H9 (cell line): ENCODE data around the gene DBI. TPM values are rescaled to one million over a fixed set of nuclear protein-coding genes. Genes with fewer than 3 reads are reported as not detected.

Experiments used
- DNase-seq: peaks from one replicate; pipeline ENCODE4 v3.0.0-alpha.2; 2017
- H2AFZ ChIP-seq: one replicate; pipeline ENCODE4 v1.6.1; 2013; ENCODE audit warnings: mild to moderate bottlenecking, low read length, control low read depth, moderate library complexity
- H2AK5ac ChIP-seq: 2 replicates; pipeline ENCODE4 v1.6.1; 2013; ENCODE audit warnings: low read length, control low read depth, mixed read lengths; ENCODE audit not compliant: insufficient read length
- H2BK120ac ChIP-seq: one replicate; pipeline ENCODE4 v1.6.1; 2013; ENCODE audit warnings: low read depth, mild to moderate bottlenecking, low read length, control low read depth, inconsistent platforms; ENCODE audit not compliant: poor library complexity, severe bottlenecking
- H2BK12ac ChIP-seq: 2 replicates; pipeline ENCODE4 v1.6.1; 2013; ENCODE audit warnings: low read length, control low read depth, mixed read lengths, low read depth; ENCODE audit not compliant: insufficient read length
- H2BK15ac ChIP-seq: 2 replicates; pipeline ENCODE4 v1.6.1; 2013; ENCODE audit warnings: low read depth, low read length, control low read depth
- H2BK20ac ChIP-seq: one replicate; pipeline ENCODE4 v1.6.1; 2013; ENCODE audit warnings: low read depth, mild to moderate bottlenecking, low read length, control low read depth, inconsistent platforms; ENCODE audit not compliant: poor library complexity, severe bottlenecking
- H2BK5ac ChIP-seq: 2 replicates; pipeline ENCODE4 v1.6.1; 2013; ENCODE audit warnings: low read length, control low read depth, mixed read lengths; ENCODE audit not compliant: insufficient read length
- H3K14ac ChIP-seq: 2 replicates; pipeline ENCODE4 v1.6.1; 2013; ENCODE audit warnings: low read length, control low read depth; ENCODE audit not compliant: insufficient read depth
- H3K18ac ChIP-seq: 2 replicates; pipeline ENCODE4 v1.6.1; 2013; ENCODE audit warnings: low read depth, mild to moderate bottlenecking, mixed read lengths, low read length, control low read depth; ENCODE audit not compliant: insufficient read length
- H3K23ac ChIP-seq: 2 replicates; pipeline ENCODE4 v1.6.1; 2013; ENCODE audit warnings: low read length, control low read depth, mixed read lengths, low read depth; ENCODE audit not compliant: insufficient read length
- H3K23me2 ChIP-seq: 2 replicates; pipeline ENCODE4 v1.6.1; 2013; ENCODE audit warnings: low read depth, mild to moderate bottlenecking, mixed read lengths, low read length, control low read depth; ENCODE audit not compliant: insufficient read length, poor library complexity, severe bottlenecking
- H3K27ac ChIP-seq: 2 replicates; pipeline ENCODE4 v1.5.1; 2013; ENCODE audit warnings: low read length, control low read depth, mixed read lengths, low read depth; ENCODE audit not compliant: insufficient read length
- H3K27me3 ChIP-seq: 2 replicates; pipeline ENCODE4 v1.6.1; 2013; ENCODE audit warnings: low read length, control low read depth, inconsistent platforms; ENCODE audit not compliant: insufficient read depth
- H3K4ac ChIP-seq: 2 replicates; pipeline ENCODE4 v1.6.1; 2013; ENCODE audit warnings: low read depth, mild to moderate bottlenecking, control low read depth, inconsistent platforms, low read length, moderate library complexity
- H3K4me1 ChIP-seq: 2 replicates; pipeline ENCODE4 v1.6.1; 2013; ENCODE audit warnings: low read length, control low read depth, inconsistent platforms; ENCODE audit not compliant: insufficient read depth
- H3K4me2 ChIP-seq: 2 replicates; pipeline ENCODE4 v1.6.1; 2013; ENCODE audit warnings: low read length, control low read depth, mixed read lengths; ENCODE audit not compliant: insufficient read length, insufficient read depth
- H3K56ac ChIP-seq: 2 replicates; pipeline ENCODE4 v1.6.1; 2013; ENCODE audit warnings: low read depth, mild to moderate bottlenecking, mixed read lengths, low read length, control low read depth; ENCODE audit not compliant: insufficient read length
- H3K79me1 ChIP-seq: 2 replicates; pipeline ENCODE4 v1.6.1; 2013; ENCODE audit warnings: low read depth, mild to moderate bottlenecking, moderate library complexity, low read length, control low read depth, inconsistent platforms; ENCODE audit not compliant: insufficient read depth, poor library complexity, severe bottlenecking
- H3K79me2 ChIP-seq: 2 replicates; pipeline ENCODE4 v1.6.1; 2013; ENCODE audit warnings: low read length, control low read depth, inconsistent platforms; ENCODE audit not compliant: insufficient read depth
- H3K9ac ChIP-seq: 2 replicates; pipeline ENCODE4 v1.6.1; 2013; ENCODE audit warnings: low read length, control low read depth, mixed read lengths; ENCODE audit not compliant: insufficient read length; ENCODE audit errors: extremely low read depth
- H3K9me3 ChIP-seq: one replicate; pipeline ENCODE4 v1.6.1; 2013; ENCODE audit warnings: low read depth, low read length, inconsistent platforms; ENCODE audit not compliant: control insufficient read depth
- H3T11ph ChIP-seq: one replicate; pipeline ENCODE4 v1.6.1; 2013; ENCODE audit warnings: mild to moderate bottlenecking, low read length, control low read depth, inconsistent platforms
- H4K20me1 ChIP-seq: one replicate; pipeline ENCODE4 v1.6.1; 2013; ENCODE audit not compliant: control insufficient read depth, insufficient read length, insufficient read depth
- H4K5ac ChIP-seq: 2 replicates; pipeline ENCODE4 v1.6.1; 2013; ENCODE audit warnings: low read depth, mild to moderate bottlenecking, mixed read lengths, low read length, control low read depth; ENCODE audit not compliant: insufficient read length
- H4K8ac ChIP-seq: replicated peaks from 2 replicates; pipeline ENCODE4 v1.6.1; 2013; ENCODE audit warnings: low read length, control low read depth, mixed read lengths, low read depth; ENCODE audit not compliant: insufficient read length
- H4K91ac ChIP-seq: 2 replicates; pipeline ENCODE4 v1.6.1; 2013; ENCODE audit warnings: low read depth, mild to moderate bottlenecking, moderate library complexity, mixed read lengths, low read length, control low read depth; ENCODE audit not compliant: insufficient read length
- H3K27ac Mint-ChIP-seq, 3 experiments: 2 replicates in 2 of 3; 3 replicates in 1 of 3; pipeline ENCODE4 v1.8.0; 2020 to 2021; ENCODE audit warnings: mixed read lengths in 3 of 3, mild to moderate bottlenecking in 1 of 3, moderate library complexity in 1 of 3
- H3K27me3 Mint-ChIP-seq: 2 replicates; pipeline ENCODE4 v1.8.0; 2021; ENCODE audit warnings: low read depth, mild to moderate bottlenecking, moderate library complexity, mixed read lengths
- H3K36me3 Mint-ChIP-seq, 3 experiments: 2 replicates in 2 of 3; 3 replicates in 1 of 3; pipeline ENCODE4 v1.8.0; 2020 to 2021; ENCODE audit warnings: low read depth in 3 of 3, mixed read lengths in 3 of 3; ENCODE audit not compliant: insufficient read depth in 1 of 3
- H3K4me1 Mint-ChIP-seq, 2 experiments: 2 replicates each; pipeline ENCODE4 v1.8.0; 2020; ENCODE audit warnings: mixed read lengths in 2 of 2
- H3K4me3 Mint-ChIP-seq, 2 experiments: 2 replicates in 1 of 2; 3 replicates in 1 of 2; pipeline ENCODE4 v1.8.0; 2020 to 2021; ENCODE audit warnings: mild to moderate bottlenecking in 2 of 2, mixed read lengths in 2 of 2, moderate library complexity in 1 of 2
- H3K9me3 Mint-ChIP-seq, 2 experiments: 2 replicates in 1 of 2; 3 replicates in 1 of 2; pipeline ENCODE4 v1.8.0; 2020; ENCODE audit warnings: mild to moderate bottlenecking in 2 of 2, mixed read lengths in 2 of 2, moderate library complexity in 1 of 2
- WGBS: extraction: QIAGEN DNeasy Blood & Tissue Kit; methylation state at CpG from one replicate; pipeline ENCODE4 v1.1.7; 2013; ENCODE audit warnings: missing lambda C conversion rate, low lambda C conversion rate, mixed read lengths; ENCODE audit not compliant: insufficient read length; ENCODE audit errors: extremely low coverage; 5-methylcytosine and 5-hydroxymethylcytosine counted together
- total RNA-seq: library from RNA; stranded (reverse); gene quantifications from 2 replicates; pipeline ENCODE4 v1.2.1, GENCODE V29; 2021
- TF ChIP-seq, protein P1 (sequence below): fragments of 200-600 bp; sonication (generic); conservative IDR thresholded peaks from 3 replicates; pipeline ENCODE4 v1.8.0; 2021; ENCODE audit warnings: antibody characterized with exemption, mild to moderate bottlenecking

DBI gene
- total RNA-seq, 1 experiment from 2014 or later: 127 TPM

DNA sequence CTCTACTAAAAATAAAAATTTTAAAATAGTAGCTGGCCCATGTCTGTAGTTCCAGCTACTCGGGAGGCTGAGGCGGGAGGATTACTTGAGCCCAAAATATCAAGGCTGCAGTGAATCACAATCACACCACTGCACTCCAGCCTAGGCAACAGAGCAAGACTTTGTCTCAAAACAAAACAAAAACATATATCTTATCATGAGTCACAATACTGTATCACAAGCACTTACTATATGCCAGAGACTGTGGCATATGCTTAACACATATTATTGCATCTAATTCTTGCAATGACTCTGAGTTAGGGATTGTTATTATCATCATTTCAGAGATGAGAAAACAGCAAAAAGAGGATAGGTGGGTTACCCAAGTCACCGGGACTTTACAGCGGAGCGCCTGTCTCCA is 35.3 kb downstream of the DBI start:
- Histone ChIP-seq H3K9me3 (no peaks in the 10 kb centered on the region), H3K14ac (no peak overlapping the region), H3K27ac (no peak overlapping the region), H2BK120ac (no peak overlapping the region), H4K20me1 (no peaks in the 10 kb centered on the region), H3K23me2 (no peaks in the 10 kb centered on the region), H2BK12ac (no peak overlapping the region), H3K4me1 (no peaks in the 10 kb centered on the region), H2BK5ac (no peak overlapping the region), H3K4me2 (no peak overlapping the region), H3K79me2 (no peaks in the 10 kb centered on the region), H3T11ph (no peak overlapping the region), H4K91ac (no peak overlapping the region), H2AFZ (no peak overlapping the region), H3K9ac (no peak overlapping the region), H3K56ac (no peak overlapping the region), H3K79me1 (no peaks in the 10 kb centered on the region), H2BK20ac (no peak overlapping the region), H4K8ac (no peak overlapping the region), H3K23ac (no peak overlapping the region), H4K5ac (no peak overlapping the region), H3K18ac (no peak overlapping the region), H2AK5ac (no peak overlapping the region), H2BK15ac (no peak overlapping the region), H3K27me3 (no peaks in the 10 kb centered on the region), H3K4ac (no peak overlapping the region)
- Mint-ChIP-seq H3K9me3 (no peaks in the 10 kb centered on the region), H3K4me1 (peaks cover 8% of the 10 kb centered on the region in 2 experiments), H3K27me3 (peaks cover 2% of the 10 kb centered on the region), H3K36me3 (no peaks in the 10 kb centered on the region; a peak in 1 of 7 replicates), H3K27ac (no peak overlapping the region), H3K4me3 (no peak overlapping the region)
- TF ChIP-seq, protein P1, sequence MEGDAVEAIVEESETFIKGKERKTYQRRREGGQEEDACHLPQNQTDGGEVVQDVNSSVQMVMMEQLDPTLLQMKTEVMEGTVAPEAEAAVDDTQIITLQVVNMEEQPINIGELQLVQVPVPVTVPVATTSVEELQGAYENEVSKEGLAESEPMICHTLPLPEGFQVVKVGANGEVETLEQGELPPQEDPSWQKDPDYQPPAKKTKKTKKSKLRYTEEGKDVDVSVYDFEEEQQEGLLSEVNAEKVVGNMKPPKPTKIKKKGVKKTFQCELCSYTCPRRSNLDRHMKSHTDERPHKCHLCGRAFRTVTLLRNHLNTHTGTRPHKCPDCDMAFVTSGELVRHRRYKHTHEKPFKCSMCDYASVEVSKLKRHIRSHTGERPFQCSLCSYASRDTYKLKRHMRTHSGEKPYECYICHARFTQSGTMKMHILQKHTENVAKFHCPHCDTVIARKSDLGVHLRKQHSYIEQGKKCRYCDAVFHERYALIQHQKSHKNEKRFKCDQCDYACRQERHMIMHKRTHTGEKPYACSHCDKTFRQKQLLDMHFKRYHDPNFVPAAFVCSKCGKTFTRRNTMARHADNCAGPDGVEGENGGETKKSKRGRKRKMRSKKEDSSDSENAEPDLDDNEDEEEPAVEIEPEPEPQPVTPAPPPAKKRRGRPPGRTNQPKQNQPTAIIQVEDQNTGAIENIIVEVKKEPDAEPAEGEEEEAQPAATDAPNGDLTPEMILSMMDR: no peak
- DNase-seq: no peak
- no CpG with 5 or more reads among the region's 5 CpGs for WGBS
